Sigmoid colon (tissue), 7 donors: ENCODE data around the gene MRPS5. TPM values are rescaled to one million over a fixed set of nuclear protein-coding genes. Genes with fewer than 3 reads are reported as not detected.

Experiments used
- DNase-seq: peaks from one replicate; pipeline ENCODE4 v3.0.0-alpha.2; 2019
- H3K27ac ChIP-seq, 4 donors: fragments of 200-600 bp; sonication (generic); one replicate each; pipeline ENCODE4 v1.5.1; 2016 to 2019; ENCODE audit warnings: mild to moderate bottlenecking in 1 of 4
- H3K27me3 ChIP-seq, 3 donors: fragments of 200-600 bp; sonication (generic); one replicate each; pipeline ENCODE4 v1.5.1; 2019; ENCODE audit warnings: mild to moderate bottlenecking in 1 of 3
- H3K36me3 ChIP-seq, 4 donors: fragments of 200-600 bp; sonication (generic); one replicate each; pipeline ENCODE4 v1.5.1; 2016 to 2019
- H3K4me1 ChIP-seq, 4 donors: fragments of 200-600 bp; sonication (generic); one replicate each; pipeline ENCODE4 v1.5.1; 2017 to 2019
- H3K4me3 ChIP-seq, 4 donors: fragments of 200-600 bp; sonication (generic); one replicate each; pipeline ENCODE4 v1.5.1; 2017 to 2019; ENCODE audit warnings: mild to moderate bottlenecking in 2 of 4, moderate library complexity in 1 of 4
- H3K9me3 ChIP-seq, 4 donors: fragments of 200-600 bp in 3 of 4; sonication (generic) in 3 of 4; one replicate each; pipeline versions ENCODE4 v1.5.1 to v1.6.1; 2013 to 2019
- EP300 ChIP-seq, 4 donors: sonication (generic); formaldehyde crosslinking; IDR thresholded peaks; one replicate each; pipeline ENCODE4 v1.6.1; 2017; ENCODE audit warnings: antibody characterized with exemption in 4 of 4
- POLR2A ChIP-seq, 2 donors: fragments of 450-650 bp; IDR thresholded peaks; one replicate each; pipeline ENCODE4 v1.6.1; 2016; ENCODE audit warnings: antibody characterized with exemption in 2 of 2, mild to moderate bottlenecking in 2 of 2, moderate library complexity in 2 of 2
- POLR2AphosphoS5 ChIP-seq, 4 donors: sonication (generic); formaldehyde crosslinking; IDR thresholded peaks; one replicate each; pipeline ENCODE4 v1.6.1; 2017; ENCODE audit warnings: antibody characterized with exemption in 4 of 4
- WGBS, 2 donors: extraction: QIAGEN DNeasy Blood & Tissue Kit; methylation state at CpG; one replicate each; pipeline ENCODE4 v1.1.7; 2013; 5-methylcytosine and 5-hydroxymethylcytosine counted together
- intact Hi-C: fragments of 100-400 bp; cut with DNase I; formaldehyde crosslinking; loops from one replicate; pipeline ENCODE4 v1.15.1; 2023
- polyA plus RNA-seq, 3 donors: library from polyadenylated mRNA; stranded (reverse); fragments of 200-250 nt; gene quantifications; one replicate each; pipeline ENCODE4 v1.2.3, GENCODE V29; 2013
- total RNA-seq, 4 donors: library from RNA; depleted of rRNA; stranded (reverse); fragments of >200 nt; gene quantifications; one replicate each; pipeline ENCODE4 v1.1.0, GENCODE V29; 2016
- TF ChIP-seq, protein P1 (sequence below), 4 experiments: fragments of 450-650 bp in 3 of 4; fragments of 200-600 bp in 1 of 4; IDR thresholded peaks; one replicate each; pipeline ENCODE4 v1.5.1; 2016 to 2019; ENCODE audit warnings: antibody characterized with exemption in 4 of 4, mild to moderate bottlenecking in 3 of 4, moderate library complexity in 2 of 4
- donor health status: healthy with polysubstance abuse.
- donor health status: Bipolar disorder and iron deficiency.
- donor health status: healthy.

MRPS5 gene
- total and polyA plus RNA-seq, 7 donors = 43.5 to 78.3 (median 55.9) TPM

DNA sequence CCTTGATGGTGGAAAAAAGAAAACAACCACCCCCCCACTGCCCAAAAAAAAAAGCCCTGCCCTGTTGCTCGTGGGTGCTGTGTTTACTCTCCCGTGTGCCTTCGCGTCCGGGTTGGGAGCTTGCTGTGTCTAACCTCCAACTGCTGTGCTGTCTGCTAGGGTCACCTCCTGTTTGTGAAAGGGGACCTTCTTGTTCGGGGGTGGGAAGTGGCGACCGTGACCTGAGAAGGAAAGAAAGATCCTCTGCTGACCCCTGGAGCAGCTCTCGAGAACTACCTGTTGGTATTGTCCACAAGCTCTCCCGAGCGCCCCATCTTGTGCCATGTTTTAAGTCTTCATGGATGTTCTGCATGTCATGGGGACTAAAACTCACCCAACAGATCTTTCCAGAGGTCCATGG lies 68.1 kb downstream of the MRPS5 start:
- TF ChIP-seq, protein P1, sequence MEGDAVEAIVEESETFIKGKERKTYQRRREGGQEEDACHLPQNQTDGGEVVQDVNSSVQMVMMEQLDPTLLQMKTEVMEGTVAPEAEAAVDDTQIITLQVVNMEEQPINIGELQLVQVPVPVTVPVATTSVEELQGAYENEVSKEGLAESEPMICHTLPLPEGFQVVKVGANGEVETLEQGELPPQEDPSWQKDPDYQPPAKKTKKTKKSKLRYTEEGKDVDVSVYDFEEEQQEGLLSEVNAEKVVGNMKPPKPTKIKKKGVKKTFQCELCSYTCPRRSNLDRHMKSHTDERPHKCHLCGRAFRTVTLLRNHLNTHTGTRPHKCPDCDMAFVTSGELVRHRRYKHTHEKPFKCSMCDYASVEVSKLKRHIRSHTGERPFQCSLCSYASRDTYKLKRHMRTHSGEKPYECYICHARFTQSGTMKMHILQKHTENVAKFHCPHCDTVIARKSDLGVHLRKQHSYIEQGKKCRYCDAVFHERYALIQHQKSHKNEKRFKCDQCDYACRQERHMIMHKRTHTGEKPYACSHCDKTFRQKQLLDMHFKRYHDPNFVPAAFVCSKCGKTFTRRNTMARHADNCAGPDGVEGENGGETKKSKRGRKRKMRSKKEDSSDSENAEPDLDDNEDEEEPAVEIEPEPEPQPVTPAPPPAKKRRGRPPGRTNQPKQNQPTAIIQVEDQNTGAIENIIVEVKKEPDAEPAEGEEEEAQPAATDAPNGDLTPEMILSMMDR (IDR thresholded peaks at IDR 0.05) = no peak
- no peak for TF ChIP-seq POLR2A (IDR thresholded peaks at IDR 0.05)
- TF ChIP-seq EP300 (IDR thresholded peaks at IDR 0.05) = no peak
- TF ChIP-seq POLR2AphosphoS5 (IDR thresholded peaks at IDR 0.05) = no peak
- H3K36me3 ChIP-seq = no peaks in the 10 kb centered on the region
- peak; percentile 56 for DNase-seq
- H3K4me1 ChIP-seq = no peaks in the 10 kb centered on the region
- intact Hi-C loops = no loop called here
- no peak overlapping the region for H3K4me3 ChIP-seq
- H3K27ac ChIP-seq = no peak overlapping the region
- peaks cover 0 to 16% (median 0%) of the 10 kb centered on the region in 3 donors for H3K27me3 ChIP-seq
- H3K9me3 ChIP-seq = no peaks in the 10 kb centered on the region
- 29 to 33% methylated on average over 11 of the region's 11 CpGs for WGBS, 2 donors

DNA sequence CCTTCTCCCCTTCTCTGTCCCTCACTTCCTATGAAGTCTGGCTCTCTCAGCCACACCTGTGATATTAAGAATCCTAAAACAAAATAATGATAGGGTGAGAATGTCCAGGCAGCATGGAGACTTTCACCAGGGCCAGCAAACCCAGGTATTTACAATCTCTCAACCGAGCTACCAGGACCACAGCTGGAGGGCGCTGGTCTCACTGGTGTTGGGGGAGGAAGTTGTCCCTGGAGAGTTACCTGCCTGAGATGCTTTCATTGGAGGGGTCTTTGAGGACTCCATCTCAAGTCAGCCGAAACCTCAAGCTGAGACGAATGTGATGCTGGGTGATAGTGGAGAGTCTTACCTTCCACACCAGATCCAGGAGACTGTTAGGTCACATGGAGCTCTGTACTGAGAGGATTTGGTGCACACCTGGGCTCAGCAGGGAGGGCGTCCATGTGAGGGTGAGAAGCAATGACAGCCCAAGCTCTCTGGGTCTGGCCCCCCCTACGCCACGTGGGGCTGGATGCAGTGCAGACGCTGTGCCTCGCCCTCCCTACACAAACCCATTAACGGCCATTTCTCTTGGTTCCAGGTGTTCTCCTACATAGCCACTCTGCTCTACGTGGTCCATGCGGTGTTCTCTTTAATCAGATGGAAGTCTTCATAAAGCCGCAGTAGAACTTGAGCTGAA lies 68.7 kb downstream of the MRPS5 start:
- no peaks in the 10 kb centered on the region for H3K36me3 ChIP-seq
- H3K27me3 ChIP-seq = peaks cover 0 to 16% (median 0%) of the 10 kb centered on the region in 3 donors
- intact Hi-C loops = no loop called here
- H3K4me3 ChIP-seq = no peak overlapping the region
- no peaks in the 10 kb centered on the region for H3K4me1 ChIP-seq
- no peak for DNase-seq
- H3K27ac ChIP-seq = no peak overlapping the region
- no peaks in the 10 kb centered on the region for H3K9me3 ChIP-seq
- WGBS, 2 donors = 76 to 79% methylated on average over 13 of the region's 13 CpGs
- TF ChIP-seq POLR2A (IDR thresholded peaks at IDR 0.05) (no peak), POLR2AphosphoS5 (IDR thresholded peaks at IDR 0.05) (no peak), EP300 (IDR thresholded peaks at IDR 0.05) (no peak)
- TF ChIP-seq, protein P1 (IDR thresholded peaks at IDR 0.05) = no peak

- intact Hi-C loops = no loop called here
- H3K4me1 ChIP-seq = no peaks in the 10 kb centered on the region
- peak; percentile 30 for DNase-seq
- no peak for TF ChIP-seq POLR2A (IDR thresholded peaks at IDR 0.05)
- TF ChIP-seq EP300 (IDR thresholded peaks at IDR 0.05) = no peak
- TF ChIP-seq, protein P1 (IDR thresholded peaks at IDR 0.05) = no peak
- no peak for TF ChIP-seq POLR2AphosphoS5 (IDR thresholded peaks at IDR 0.05)
- no peak overlapping the region for H3K4me3 ChIP-seq
- H3K9me3 ChIP-seq = no peaks in the 10 kb centered on the region
- no peak overlapping the region for H3K27ac ChIP-seq
- H3K27me3 ChIP-seq = peaks cover 0 to 16% (median 0%) of the 10 kb centered on the region in 3 donors
- WGBS, 2 donors = 77 to 83% methylated on average over 6 of the region's 6 CpGs
- H3K36me3 ChIP-seq = no peaks in the 10 kb centered on the region
These were observed 69.3 kb downstream of the MRPS5 start for GRCh38 chr2:95052307-95052706.

- no peak for TF ChIP-seq POLR2A (IDR thresholded peaks at IDR 0.05)
- TF ChIP-seq, protein P1 (IDR thresholded peaks at IDR 0.05) = no peak
- no peak for TF ChIP-seq EP300 (IDR thresholded peaks at IDR 0.05)
- no peak for TF ChIP-seq POLR2AphosphoS5 (IDR thresholded peaks at IDR 0.05)
- intact Hi-C loops = no loop called here
- Histone ChIP-seq H3K27ac (no peak overlapping the region), H3K4me3 (no peak overlapping the region), H3K36me3 (no peaks in the 10 kb centered on the region), H3K27me3 (peaks cover 0 to 13% (median 0%) of the 10 kb centered on the region in 3 donors), H3K9me3 (no peaks in the 10 kb centered on the region), H3K4me1 (no peaks in the 10 kb centered on the region)
- DNase-seq = peak; percentile 32
- 82 to 88% methylated on average over 10 of the region's 10 CpGs for WGBS, 2 donors
These were observed 70.0 kb downstream of the MRPS5 start for GRCh38 chr2:95051626-95052025.
